HG03039 (cell line): Measurements from ENCODE around the gene SLC25A51.

Experiments
- ATAC-seq: cut with Tn5 transposase; IDR thresholded peaks from one replicate; pipeline ENCODE4 v1.9.1; 2021; ENCODE audit warnings: mild to moderate bottlenecking, moderate library complexity; ENCODE audit not compliant: unreplicated experiment

SLC25A51 gene

DNA sequence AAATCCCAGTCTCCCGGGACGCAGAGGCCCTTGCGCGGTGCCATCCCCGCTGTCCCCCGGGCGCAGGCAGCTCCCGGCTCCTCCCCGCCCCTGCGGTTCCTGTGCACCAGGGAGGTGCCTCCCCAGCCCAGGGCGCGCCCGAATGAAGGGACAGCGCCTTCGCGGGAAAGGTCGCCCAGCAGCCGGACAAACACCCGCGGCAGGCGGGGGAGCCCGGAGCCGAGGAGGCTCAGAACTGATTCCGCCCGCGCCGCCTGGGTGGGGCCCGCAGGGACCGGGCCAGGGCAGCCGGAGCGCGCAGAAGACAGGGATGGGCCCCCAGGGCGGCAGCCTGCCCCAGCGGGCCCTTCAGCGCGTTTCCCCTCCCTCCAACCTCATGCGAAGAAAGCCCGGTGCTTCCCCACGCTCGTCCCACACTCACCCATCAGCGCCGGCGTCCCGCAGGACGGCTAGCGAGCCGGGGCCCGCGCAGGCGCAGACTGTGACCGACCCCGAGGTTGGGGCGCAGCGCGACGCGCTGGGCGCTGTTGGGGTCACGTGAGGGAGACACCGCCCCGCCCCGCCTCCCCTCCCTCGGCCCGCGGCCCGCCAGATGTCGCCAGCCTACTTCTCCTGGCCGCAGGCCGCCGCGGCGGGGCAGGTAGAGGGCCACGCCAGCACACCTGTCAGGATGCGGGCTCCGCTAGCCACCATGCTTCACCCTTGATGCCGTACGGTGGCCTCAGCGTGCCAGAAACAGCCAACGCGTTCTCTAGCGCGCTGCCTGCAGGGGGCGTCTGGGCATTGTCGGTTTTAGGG is at the start of gene SLC25A51:
Gene SLC25A51 (minus strand): TSS at position 481 of the 798 bp plus-strand sequence. CDS start 15,577 bp downstream, outside the sequence.
- peak; percentile 81 for ATAC-seq

- ATAC-seq, result no peak
These were observed 49.4 kb upstream of the SLC25A51 start for GRCh38 chr9:37953206-37953774.

DNA sequence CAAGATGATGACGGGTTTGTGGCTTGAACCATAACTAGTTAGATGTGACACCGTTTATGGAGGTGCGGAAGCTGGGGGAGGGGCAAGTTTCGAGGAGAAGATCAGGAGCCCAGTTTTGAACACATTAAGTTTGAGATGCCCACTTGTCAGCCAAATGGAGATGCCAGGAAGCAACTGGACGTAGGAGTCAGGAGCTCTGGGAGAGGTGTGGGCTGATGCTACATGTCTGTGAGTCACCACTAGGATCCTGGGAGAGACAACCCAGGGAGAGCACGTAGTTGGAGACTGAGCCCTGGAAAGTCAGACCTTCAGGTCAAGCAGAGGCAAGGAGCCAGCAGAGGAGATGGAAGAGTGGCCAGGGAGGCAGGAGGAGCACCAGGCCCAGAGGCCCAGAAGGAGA is 48.8 kb upstream of the SLC25A51 start:
- ATAC-seq, result no peak

- ATAC-seq, result no peak
These were observed 47.9 kb upstream of the SLC25A51 start for GRCh38 chr9:37951671-37952449.

GRCh38 chr9:37950561-37950960 is 46.6 kb upstream of the SLC25A51 start:
- ATAC-seq, result no peak

DNA sequence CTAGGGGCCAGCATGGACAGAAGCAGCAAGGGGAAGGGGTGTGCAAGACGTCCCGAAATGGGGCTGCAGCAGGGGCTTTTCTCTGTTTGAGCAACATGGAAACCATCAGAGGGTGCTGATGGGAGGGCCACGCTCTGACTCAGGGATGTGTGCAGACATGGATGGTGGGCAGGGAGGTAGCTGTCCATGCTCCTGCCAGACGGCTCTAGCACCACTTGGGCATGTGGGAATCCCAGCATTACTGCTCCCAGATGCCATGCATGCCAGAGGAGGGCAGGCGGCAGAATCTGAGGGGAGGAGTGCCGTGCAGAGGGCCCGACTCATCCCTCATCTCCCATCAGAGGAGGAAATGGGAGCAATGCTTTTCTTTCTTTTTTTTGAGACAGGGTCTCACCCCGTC is 45.6 kb upstream of the SLC25A51 start:
- ATAC-seq, result no peak

GRCh38 chr9:37948417-37948980 is 44.6 kb upstream of the SLC25A51 start:
- ATAC-seq, result no peak

GRCh38 chr9:37947977-37948376 is 44.0 kb upstream of the SLC25A51 start:
- ATAC-seq, result no peak

- no peak for ATAC-seq
These were observed 43.5 kb upstream of the SLC25A51 start for GRCh38 chr9:37947471-37947870.

DNA sequence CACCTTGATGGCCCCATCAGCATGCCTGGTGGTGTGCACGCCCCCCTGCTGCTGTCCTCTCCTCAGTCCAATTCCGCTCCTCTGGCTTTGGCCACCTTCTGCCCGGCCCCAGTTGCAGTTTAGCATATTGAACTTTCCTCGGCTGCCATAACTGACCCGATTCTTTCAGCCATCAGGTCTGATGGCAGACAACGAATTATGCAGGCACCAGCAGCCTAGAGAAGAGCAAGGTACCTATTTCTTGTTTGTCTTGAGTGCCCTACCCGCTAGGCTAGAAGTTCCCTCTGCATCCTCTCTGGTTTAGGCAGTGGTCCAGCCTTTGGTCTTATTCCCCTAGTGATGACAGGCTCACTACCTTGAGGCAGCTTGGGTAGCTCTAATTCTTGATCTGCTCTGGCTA is 43.0 kb upstream of the SLC25A51 start:
- no peak for ATAC-seq

DNA sequence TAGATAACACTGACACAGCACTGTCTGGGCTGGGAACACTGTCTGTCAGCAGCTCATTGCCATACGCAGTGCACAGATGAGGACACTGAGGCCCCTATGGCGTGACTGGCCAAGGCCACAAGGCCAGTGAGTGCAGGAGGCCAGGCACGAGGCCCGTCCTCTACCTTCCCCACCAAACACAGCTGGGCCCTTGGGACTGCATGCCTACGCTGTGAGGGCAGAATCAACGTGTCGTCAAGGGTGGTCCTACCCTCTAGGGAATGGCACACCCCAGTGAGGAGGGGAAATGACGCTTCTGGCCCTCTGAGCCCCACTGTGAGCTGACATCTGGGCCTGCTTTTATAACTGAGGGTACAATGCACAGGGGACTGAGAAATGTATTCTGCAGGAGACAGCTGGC is 42.1 kb upstream of the SLC25A51 start:
- no peak for ATAC-seq

GRCh38 chr9:37944671-37945481 is 40.9 kb upstream of the SLC25A51 start:
- ATAC-seq, result no peak

- no peak for ATAC-seq
These were observed 40.3 kb upstream of the SLC25A51 start for GRCh38 chr9:37944266-37944650.

DNA sequence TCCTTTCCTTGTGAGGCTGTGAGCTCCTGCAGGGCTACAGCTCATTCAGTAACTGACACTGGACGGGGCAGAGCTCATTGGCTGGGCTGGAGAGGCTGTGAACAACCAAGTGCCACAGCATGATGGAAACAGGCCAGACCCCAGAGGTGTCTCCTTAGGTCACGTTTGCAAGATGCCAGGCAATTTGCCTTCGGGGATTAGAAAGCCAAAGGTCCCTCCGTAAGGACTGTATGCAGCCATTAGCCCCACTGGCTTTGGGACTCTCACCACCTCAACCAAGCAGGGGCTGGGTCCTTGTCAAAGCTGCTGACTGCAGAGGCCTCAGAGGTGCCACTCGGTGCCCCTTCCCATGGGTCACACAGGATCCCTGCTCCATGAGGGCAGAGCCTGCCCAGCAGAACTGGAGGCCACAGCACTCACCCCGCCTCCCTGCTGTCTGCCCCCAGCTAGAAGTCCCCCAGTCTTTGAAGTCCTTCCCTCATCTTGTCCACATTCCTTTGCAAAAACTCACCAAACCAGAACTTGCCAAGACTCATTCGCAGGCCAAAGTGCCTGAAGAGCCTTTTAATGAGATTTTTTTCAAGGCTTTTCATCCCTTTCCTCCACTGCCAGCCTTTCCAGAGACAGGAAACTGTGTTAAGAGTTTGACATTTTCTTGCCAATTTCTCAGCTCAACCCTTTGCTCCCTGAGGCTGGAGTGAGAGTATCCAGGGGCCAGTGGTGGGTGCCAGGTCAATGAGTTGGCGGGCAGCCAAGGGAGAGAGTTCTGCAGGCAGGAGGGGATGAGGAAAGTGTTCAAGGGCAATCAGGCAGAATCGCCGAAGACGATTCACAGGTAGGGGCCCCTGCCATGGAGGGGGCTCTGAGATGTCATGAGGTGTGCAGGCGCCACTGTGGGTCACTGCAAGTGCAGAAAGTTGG is 39.7 kb upstream of the SLC25A51 start:
- no peak for ATAC-seq

DNA sequence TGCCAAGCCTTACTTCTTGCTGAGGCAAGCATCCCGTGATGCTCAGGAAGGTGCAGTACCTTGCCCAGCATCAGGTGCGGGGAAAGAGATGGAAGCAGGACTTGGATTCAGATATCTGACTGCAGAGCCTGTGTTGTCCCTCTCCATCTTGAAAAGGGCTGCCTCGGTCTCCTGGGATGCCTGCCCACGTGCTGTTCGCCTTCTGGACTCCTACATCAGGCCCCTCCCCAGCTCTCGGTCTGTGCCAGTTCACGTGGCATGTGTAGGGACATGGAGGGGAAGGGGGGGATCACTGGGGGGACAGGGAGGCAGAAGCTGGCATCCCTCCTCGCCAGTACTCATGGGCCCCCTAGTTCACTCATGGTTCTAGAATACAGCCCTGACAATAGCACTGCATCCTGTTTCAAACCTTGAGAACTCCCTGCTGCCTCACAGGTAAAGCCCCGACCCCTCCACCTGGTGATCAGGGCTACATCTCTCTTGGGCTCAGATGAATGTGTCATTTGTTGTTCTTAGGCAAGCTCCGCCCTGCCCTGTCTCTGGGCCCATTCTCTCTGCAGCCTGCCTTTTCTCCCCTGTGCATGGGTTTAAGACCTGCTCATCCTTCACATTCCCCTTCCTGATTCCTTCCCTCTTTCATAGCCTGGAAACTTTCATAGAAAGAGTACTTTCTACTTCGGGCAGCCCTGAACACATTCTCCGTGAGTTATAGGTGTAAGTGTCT is 38.9 kb upstream of the SLC25A51 start:
- no peak for ATAC-seq

GRCh38 chr9:37941253-37941652 is 37.3 kb upstream of the SLC25A51 start:
- no peak for ATAC-seq

DNA sequence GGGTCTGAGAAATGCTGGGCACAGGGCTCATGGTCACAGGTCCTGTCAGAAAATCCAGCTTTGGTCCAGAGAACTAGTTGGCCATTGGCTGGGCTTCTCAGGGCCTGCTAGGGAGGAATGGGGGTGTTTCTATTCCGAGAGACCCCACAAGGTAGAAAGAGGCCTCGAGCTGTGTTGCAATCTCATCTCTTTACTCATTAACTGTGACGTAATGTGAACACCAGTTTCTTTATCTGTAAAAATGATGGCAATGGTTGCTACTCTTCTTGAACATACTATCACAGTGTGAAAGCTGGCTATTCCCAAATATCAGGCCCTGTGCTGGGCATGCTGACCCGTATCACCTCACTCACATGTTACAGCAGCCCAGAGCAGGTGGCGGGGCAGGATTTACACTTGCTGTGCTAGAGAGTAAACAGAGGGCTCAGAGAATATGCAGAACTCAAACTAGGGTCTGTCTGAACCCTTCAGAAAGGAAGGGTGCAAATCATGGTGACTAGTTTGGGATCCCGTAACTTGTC is 35.7 kb upstream of the SLC25A51 start:
- ATAC-seq, result no peak

DNA sequence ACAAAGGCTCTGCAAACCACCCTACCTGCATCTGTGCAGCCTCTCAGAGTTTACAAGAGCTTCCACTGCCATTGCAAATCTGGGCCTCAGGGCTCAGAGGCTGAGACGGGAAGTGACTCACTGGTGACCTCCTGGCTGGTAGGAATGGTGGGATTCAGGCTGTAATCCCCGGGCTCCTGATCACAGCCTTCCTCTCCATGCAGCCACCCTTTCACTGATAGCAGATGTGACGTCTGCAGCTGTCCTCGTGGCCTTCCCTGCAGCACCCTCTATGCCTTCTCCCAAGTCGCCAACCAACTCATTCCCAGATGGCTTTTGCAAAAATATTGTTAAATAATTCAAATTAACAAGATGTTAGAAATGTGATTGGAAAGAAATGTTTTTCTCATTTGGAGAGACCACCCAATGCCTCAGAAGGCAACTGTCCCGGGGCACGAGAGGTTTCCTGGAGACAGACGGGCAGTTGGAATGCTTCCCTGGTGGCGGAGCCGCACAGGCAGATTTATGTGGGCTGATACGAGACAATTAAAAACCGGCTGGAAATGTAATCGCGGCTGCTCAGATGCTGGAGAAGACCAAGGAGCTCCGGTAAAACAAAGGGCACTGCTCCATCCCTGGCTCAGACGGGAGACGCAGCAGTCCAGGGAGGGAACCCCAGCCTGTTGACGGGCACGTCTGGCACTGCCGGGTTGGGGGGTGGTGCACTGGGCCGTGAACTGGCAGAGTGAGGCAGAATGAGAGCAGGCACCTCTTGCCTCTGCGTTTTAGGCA is 34.4 kb upstream of the SLC25A51 start:
- no peak for ATAC-seq
